ENCODE data around the gene DIP2C.
"Not testable (repeated sequence)": the region's sequence is repeated elsewhere in the genome, so short reads cannot be mapped to it uniquely, and the experiment has no call there.

The DIP2C gene

DNA sequence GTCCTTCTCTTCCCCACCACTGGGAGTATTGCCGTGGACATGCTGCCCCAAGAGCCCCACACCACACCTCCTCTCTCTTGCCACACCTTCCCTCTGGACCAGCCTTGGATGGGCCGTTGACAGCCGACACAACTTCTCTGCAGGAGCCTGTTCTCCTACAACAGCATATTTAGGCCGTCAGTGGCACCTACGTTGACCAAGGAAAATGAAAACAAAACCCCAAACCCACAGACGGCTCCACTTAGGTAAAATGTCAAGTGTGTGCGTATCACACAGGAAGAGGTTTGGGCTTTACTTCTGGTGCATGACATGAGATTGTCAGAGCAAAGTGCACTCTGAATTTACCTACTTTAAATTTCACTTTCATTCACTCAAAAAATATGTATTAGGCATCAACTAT, 307.7 kb downstream of the DIP2C start:
- no peak for DNase-seq

DNA sequence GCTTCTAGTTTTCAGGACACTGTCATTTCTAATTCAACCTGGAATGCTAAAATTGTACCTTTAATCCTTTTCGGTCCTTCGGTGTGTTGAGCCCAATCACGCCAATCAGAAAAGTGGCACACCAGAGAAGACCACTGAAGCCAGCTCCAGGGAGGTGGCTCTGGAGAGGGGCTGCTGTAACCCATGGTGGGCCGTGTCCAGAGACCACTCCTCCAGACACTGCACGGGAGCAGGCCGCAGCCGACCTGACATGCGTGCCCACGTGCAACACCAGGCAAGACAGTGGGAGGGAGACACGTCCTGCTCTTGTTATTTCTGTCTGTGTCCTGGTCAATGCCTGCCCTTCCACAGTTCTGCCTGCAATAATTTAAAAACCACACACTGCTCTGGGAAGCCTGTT, 308.1 kb downstream of the DIP2C start:
- DNase-seq, result no peak

- no peak for DNase-seq
Observed at GRCh38 chr10:380313-380940, 309.0 kb downstream of the DIP2C start.

GRCh38 chr10:378930-379704, 310.4 kb downstream of the DIP2C start:
- DNase-seq, result no peak

- no peak for DNase-seq
Observed at GRCh38 chr10:378230-378929, 311.1 kb downstream of the DIP2C start.

- DNase-seq, result no peak
Observed at GRCh38 chr10:377228-377627, 312.2 kb downstream of the DIP2C start.

DNA sequence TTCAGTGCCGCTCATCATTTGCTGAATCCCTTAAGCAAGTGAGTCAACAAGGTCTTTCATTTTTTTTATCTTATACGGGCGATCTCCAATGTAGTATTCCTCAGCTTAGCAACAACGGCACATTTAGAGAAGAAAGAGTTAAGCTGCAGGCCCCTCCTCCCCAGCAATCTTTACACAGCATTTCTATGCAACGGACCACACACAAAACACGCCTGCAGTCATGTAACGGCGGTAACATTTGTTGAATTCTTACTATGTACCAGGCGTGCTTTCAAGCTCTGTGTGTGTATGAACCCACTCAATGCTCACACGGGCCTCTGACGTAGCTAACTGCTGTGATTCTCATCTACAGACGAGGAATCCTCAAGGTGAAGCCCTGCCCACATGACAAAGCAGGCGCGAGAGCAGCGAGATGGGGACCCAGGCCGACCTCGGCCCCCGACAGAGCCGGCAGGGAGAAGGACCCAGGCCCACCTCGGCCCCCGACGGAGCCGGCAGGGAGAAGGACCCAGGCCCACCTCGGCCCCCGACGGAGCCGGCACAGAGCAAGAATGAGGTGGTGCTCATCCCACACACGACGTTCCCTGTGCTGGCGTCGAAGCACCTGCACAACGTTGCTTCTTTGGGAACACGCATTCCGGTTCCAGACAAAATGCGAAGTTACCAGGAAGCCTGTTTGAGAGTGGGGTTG, 313.5 kb downstream of the DIP2C start:
- no peak for DNase-seq

- no peak for DNase-seq
Observed at GRCh38 chr10:374354-374753, 315.1 kb downstream of the DIP2C start.

DNA sequence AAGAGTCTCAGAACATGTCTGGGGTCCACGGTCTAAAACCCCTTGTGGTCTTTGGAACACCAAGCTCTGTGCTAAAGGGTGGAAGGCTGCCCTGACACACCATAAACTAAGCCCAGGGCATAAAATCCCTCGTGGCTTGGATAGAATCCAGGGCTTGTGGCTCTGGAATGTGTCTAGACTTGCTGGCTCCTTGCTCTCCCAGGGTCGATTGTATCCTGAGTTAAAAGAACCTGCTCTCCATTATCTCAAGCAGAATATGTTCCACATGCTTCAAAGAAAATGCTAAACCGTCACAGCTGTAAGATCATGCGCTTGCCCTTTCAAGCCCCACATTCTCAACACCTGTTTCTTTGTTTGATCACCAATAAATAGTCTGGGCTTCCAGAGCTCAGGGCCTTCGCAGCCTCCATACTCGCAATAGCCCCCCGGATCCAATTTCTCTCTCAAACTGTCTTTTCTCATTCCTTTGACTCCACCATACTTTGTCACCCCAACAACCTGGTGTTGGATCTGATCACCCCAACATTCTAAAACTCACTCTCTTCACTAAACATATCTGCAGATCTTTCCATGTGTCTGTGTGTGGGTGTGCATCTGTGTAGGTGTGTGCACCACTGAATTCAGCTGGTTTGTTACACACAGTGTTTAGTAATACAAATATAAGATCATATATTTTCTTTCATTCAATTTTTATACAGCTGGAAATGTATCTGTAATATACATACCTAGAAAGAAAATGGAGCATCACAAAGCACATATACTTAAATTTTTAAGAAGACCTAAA, 315.8 kb downstream of the DIP2C start:
- no peak for DNase-seq

DNA sequence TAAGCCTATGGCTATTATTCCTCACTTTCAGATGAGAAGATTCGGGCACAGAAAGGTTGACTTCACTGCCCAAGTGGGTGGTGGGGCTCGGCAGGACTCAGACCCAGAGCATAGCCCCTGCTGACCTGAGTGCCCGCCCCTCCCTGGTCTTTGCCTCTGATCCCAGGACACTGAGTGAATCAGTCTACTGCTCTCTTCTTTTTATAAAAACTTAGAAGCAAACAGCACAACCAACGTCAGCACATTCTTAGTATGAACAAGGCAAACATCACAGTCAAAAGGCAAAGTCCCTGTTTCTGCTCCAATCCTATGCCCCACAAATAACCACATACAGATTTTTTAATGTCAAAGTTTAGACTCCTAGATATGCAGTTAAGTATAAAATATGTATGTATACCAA, 316.5 kb downstream of the DIP2C start:
- no peak for DNase-seq

GRCh38 chr10:372566-372965, 316.9 kb downstream of the DIP2C start:
- no peak for DNase-seq

DNA sequence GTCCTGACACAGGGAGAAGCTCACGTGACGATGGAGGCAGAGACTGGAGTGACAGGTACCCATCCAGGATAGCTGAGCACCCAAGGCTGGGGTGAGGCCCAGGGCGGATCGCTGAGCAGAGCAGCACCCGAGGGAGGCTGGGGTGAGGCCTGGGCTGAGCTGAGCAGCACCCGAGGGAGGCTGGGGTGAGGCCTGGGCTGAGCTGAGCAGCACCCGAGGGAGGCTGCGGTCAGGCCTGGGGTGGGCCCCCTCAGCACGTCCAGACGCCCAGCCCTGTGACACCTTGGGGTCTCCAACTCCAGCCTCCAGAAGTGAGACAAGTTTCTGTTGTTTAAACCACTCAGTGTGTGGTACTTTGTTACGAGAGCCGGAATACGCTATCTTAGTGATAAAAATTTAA, 318.0 kb downstream of the DIP2C start:
- DNase-seq, result no peak

- no peak for DNase-seq
Observed at GRCh38 chr10:370449-370825, 319.0 kb downstream of the DIP2C start.

- no peak for DNase-seq
Observed at GRCh38 chr10:369684-370448, 319.6 kb downstream of the DIP2C start.

GRCh38 chr10:369221-369683, 320.2 kb downstream of the DIP2C start:
- no peak for DNase-seq

- no peak for DNase-seq
Observed at GRCh38 chr10:368579-369220, 320.8 kb downstream of the DIP2C start.

GRCh38 chr10:368107-368506, 321.4 kb downstream of the DIP2C start:
- not testable (repeated sequence) for DNase-seq

DNA sequence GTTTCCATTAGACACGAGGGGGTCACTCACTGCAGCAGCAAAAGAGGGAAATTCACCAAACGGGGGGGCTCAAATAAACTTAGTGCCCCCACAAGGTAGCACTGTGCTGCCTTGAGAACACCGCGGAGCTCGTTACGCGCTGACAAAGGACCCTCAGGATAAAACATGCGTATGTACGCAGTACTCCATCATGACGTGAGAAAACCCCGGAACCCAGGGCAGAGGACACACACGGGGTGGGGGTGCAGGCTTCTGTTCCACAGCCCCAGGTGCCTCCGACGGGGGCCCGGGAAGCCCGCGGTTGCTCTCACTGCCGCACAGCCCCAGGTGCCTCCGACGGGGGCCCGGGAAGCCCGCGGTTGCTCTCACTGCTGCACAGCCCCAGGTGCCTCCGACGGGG, 321.8 kb downstream of the DIP2C start:
- no peak for DNase-seq

DNA sequence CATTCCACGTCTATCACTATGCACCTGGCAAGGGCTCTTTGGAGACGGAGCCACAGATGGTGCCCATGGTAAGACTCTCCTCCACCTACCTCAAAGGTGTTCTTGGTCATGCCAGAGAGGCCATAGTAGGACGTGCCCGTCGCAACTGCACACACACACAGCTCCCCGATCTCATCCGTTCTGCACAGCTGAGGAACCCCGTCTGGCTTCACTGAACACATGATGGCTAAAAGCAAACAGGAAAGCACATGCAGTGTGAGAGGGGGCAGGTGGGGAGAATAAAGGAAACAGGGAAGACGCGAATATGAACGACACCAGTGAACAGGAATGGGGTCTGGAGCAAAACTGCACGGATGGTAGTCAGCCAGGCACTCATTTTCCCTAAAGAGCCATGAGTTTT, 323.3 kb downstream of the DIP2C start:
- DNase-seq, result no peak

GRCh38 chr10:364267-364775, 325.1 kb downstream of the DIP2C start:
- no peak for DNase-seq

GRCh38 chr10:363152-363551, 326.3 kb downstream of the DIP2C start:
- no peak for DNase-seq
